Dermis microvascular lymphatic vessel endothelial cell (primary cell): ENCODE measurements around the gene PA2G4. TPM values are rescaled to one million over a fixed set of nuclear protein-coding genes. Genes with fewer than 3 reads are reported as not detected.

Experiments used
- DNase-seq, 2 donors: peaks; one replicate each; pipeline versions ENCODE4 v3.0.0 to v3.0.0-alpha.2; 2010; ENCODE audit warnings: low read depth in 2 of 2
- total RNA-seq: library from RNA; depleted of rRNA; stranded (reverse); fragments of >200 nt; gene quantifications from 2 replicates; pipeline ENCODE4 v1.2.1, GENCODE V29; 2014

Gene PA2G4
- total RNA-seq, 1 donor from 2014 or later = 130 TPM

- DNase-seq = no peak
Observed at GRCh38 chr12:56124133-56124532, 19.8 kb downstream of the PA2G4 start.

- no peak for DNase-seq
Observed at GRCh38 chr12:56126732-56127239, 22.4 kb downstream of the PA2G4 start.

GRCh38 chr12:56127485-56127887 lies 23.1 kb downstream of the PA2G4 start:
- DNase-seq = no peak

GRCh38 chr12:56127888-56128669 lies 23.7 kb downstream of the PA2G4 start, which contains the start of gene ESYT1:
Gene ESYT1 (plus strand): TSS chr12:56128267. CDS start chr12:56128320, 53 bp downstream.
- DNase-seq = peak; percentile 99 to 100

GRCh38 chr12:56128670-56129205 lies 24.4 kb downstream of the PA2G4 start:
- DNase-seq = peak in 1 of 2 donors; percentile 36

GRCh38 chr12:56129206-56129941 lies 25.0 kb downstream of the PA2G4 start:
- DNase-seq = peak in 1 of 2 donors; percentile 53

- no peak for DNase-seq
Observed at GRCh38 chr12:56129942-56130495, 25.7 kb downstream of the PA2G4 start.

GRCh38 chr12:56130876-56131275 lies 26.5 kb downstream of the PA2G4 start:
- DNase-seq = no peak

- DNase-seq = no peak
Observed at GRCh38 chr12:56134897-56135296, 30.5 kb downstream of the PA2G4 start.

GRCh38 chr12:56137853-56138571 lies 33.7 kb downstream of the PA2G4 start:
- DNase-seq = no peak

GRCh38 chr12:56141946-56142784 lies 37.8 kb downstream of the PA2G4 start:
- DNase-seq = no peak

GRCh38 chr12:56143217-56143616 lies 38.9 kb downstream of the PA2G4 start:
- DNase-seq = no peak

GRCh38 chr12:56143870-56144269 lies 39.5 kb downstream of the PA2G4 start:
- DNase-seq = peak in 1 of 2 donors; percentile 79

GRCh38 chr12:56145217-56145616 lies 40.9 kb downstream of the PA2G4 start:
- DNase-seq = no peak

- DNase-seq = peak; percentile 86 to 92
Observed at GRCh38 chr12:56146492-56147460, 42.4 kb downstream of the PA2G4 start.

GRCh38 chr12:56150563-56150962 lies 46.2 kb downstream of the PA2G4 start:
- DNase-seq = peak in 1 of 2 donors; percentile 41

GRCh38 chr12:56151672-56152131 lies 47.3 kb downstream of the PA2G4 start:
- peak in 1 of 2 donors; percentile 34 for DNase-seq

GRCh38 chr12:56152132-56152755 lies 47.9 kb downstream of the PA2G4 start, which contains the start of gene MYL6B:
Gene MYL6B (plus strand): TSS chr12:56152587. CDS start chr12:56153919, 1,332 bp downstream.
- DNase-seq = peak; percentile 78 to 93
